ENCODE measurements around the gene CDC42EP5.

DNA sequence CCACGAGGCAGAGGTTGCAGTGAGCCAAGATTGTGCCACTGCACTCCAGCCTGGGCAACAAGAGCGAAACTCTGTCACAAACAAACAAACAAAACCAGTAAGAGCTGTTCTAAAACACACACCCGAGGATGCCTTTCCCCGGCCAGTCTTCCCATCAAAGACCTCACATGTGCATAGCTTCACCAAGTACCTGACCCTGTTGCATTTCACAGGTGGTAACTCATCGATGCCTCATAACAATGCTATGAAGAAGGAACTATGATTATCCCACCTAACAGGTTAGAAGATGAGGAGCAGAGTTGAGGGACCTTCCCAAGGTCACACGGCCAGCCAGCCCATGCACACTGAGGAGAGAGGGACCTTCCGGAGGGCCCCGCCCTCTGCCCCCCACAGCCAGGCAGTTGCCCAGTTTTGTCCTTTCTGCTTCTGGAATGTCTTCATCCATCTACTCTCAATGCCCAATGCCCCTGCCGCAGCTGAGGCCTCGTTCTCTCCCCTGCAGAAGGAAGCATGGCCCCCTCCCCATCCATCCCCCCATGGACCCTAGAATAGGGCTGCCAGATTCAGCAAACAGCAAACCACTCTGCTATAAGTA lies 40.9 kb downstream of the CDC42EP5 start:
- TF ChIP-seq POLR2AphosphoS5 (IDR thresholded peaks at IDR 0.05; ENCODE audit: low read depth, low read length), result no peak
- no peak for TF ChIP-seq TAF1 (IDR thresholded peaks at IDR 0.05; ENCODE audit: low read depth, low read length)
- TF ChIP-seq POLR2A (IDR thresholded peaks at IDR 0.05; ENCODE audit: low read depth, low read length), result no peak
- TF ChIP-seq SPI1 (IDR thresholded peaks at IDR 0.05; ENCODE audit: low read depth, low read length), result no peak

Measured in GM12891 (cell line).